ENCODE data around the gene ZNFX1.

The ZNFX1 gene

GRCh38 chr20:49216991-49217578 is 60.8 kb downstream of the ZNFX1 start:
- Histone ChIP-seq H3K18ac (ENCODE audit: low read depth in 1 of 2, low read length in 2 of 2) (no peak overlapping the region), H2AFZ (ENCODE audit: low read depth, low read length) (no peak overlapping the region), H3K4ac (ENCODE audit: low read depth in 1 of 2, low read length in 2 of 2) (no peak overlapping the region), H2BK120ac (ENCODE audit: low read depth, low read length) (no peak overlapping the region), H3K9me3 (ENCODE audit: control insufficient read depth, low read length) (no peaks in the 10 kb centered on the region), H4K8ac (ENCODE audit: low read length) (no peak overlapping the region), H2AK5ac (ENCODE audit: low read length, severe bottlenecking) (no peak overlapping the region), H4K91ac (ENCODE audit: low read length) (no peak overlapping the region), H2BK15ac (ENCODE audit: low read depth, poor library complexity, severe bottlenecking) (no peak overlapping the region), H3K4me3 (ENCODE audit: insufficient read depth in 1 of 2, low read depth in 1 of 2, low read length in 2 of 2) (peak overlapping the region in 1 of 2 experiments; percentile 34), H3K9ac (ENCODE audit: low read length) (peak overlapping the region; percentile 50), H3K14ac (ENCODE audit: low read length in 2 of 2) (no peak overlapping the region), H3K79me1 (replicated peaks; ENCODE audit: low read length, poor library complexity, severe bottlenecking) (peaks cover 7% of the 10 kb centered on the region), H3K27ac (ENCODE audit: low read length, poor library complexity, severe bottlenecking) (no peak overlapping the region), H3K4me2 (ENCODE audit: low read length, poor library complexity, severe bottlenecking) (peak overlapping the region; percentile 36), H3K4me1 (ENCODE audit: control insufficient read depth, insufficient read depth, low read depth, low read length) (peaks cover 9% of the 10 kb centered on the region), H2BK12ac (ENCODE audit: low read length in 2 of 2) (no peak overlapping the region), H2BK5ac (ENCODE audit: low read depth, low read length, poor library complexity, severe bottlenecking) (no peak overlapping the region), H3K23ac (ENCODE audit: low read length in 2 of 2) (no peak overlapping the region), H3K27me3 (ENCODE audit: control insufficient read depth in 1 of 2, insufficient read depth in 1 of 2, low read length in 2 of 2) (no peaks in the 10 kb centered on the region), H3K36me3 (ENCODE audit: control insufficient read depth in 1 of 2, insufficient read depth in 2 of 2, low read depth in 1 of 2, low read length in 2 of 2) (peaks cover 9 to 10% of the 10 kb centered on the region in 2 experiments)
- 0% methylated on average over 3 of the region's 11 CpGs for WGBS
- DNase-seq: peak; percentile 86

GRCh38 chr20:49215232-49215631 is 62.6 kb downstream of the ZNFX1 start:
- H2BK5ac ChIP-seq (ENCODE audit: low read depth, low read length, poor library complexity, severe bottlenecking): no peak overlapping the region
- no peak overlapping the region for H2AFZ ChIP-seq (ENCODE audit: low read depth, low read length)
- no peak for DNase-seq
- H2BK15ac ChIP-seq (ENCODE audit: low read depth, poor library complexity, severe bottlenecking): no peak overlapping the region
- peak overlapping the region; percentile 43 for H3K9ac ChIP-seq (ENCODE audit: low read length)
- H3K79me1 ChIP-seq (replicated peaks; ENCODE audit: low read length, poor library complexity, severe bottlenecking): no peaks in the 10 kb centered on the region
- H3K9me3 ChIP-seq (ENCODE audit: control insufficient read depth, low read length): no peaks in the 10 kb centered on the region
- H2BK120ac ChIP-seq (ENCODE audit: low read depth, low read length): no peak overlapping the region
- WGBS: 93% methylated on average over 2 of the region's 3 CpGs
- no peak overlapping the region for H2AK5ac ChIP-seq (ENCODE audit: low read length, severe bottlenecking)
- H3K4ac ChIP-seq (ENCODE audit: low read depth in 1 of 2, low read length in 2 of 2): no peak overlapping the region
- no peak overlapping the region for H4K8ac ChIP-seq (ENCODE audit: low read length)
- H3K4me1 ChIP-seq (ENCODE audit: control insufficient read depth, insufficient read depth, low read depth, low read length): peaks cover 4% of the 10 kb centered on the region
- H3K23ac ChIP-seq (ENCODE audit: low read length in 2 of 2): no peak overlapping the region
- no peak overlapping the region for H3K4me3 ChIP-seq (ENCODE audit: insufficient read depth in 1 of 2, low read depth in 1 of 2, low read length in 2 of 2)
- H2BK12ac ChIP-seq (ENCODE audit: low read length in 2 of 2): no peak overlapping the region
- H3K27ac ChIP-seq (ENCODE audit: low read length, poor library complexity, severe bottlenecking): no peak overlapping the region
- no peaks in the 10 kb centered on the region for H3K36me3 ChIP-seq (ENCODE audit: control insufficient read depth in 1 of 2, insufficient read depth in 2 of 2, low read depth in 1 of 2, low read length in 2 of 2)
- H4K91ac ChIP-seq (ENCODE audit: low read length): no peak overlapping the region
- H3K14ac ChIP-seq (ENCODE audit: low read length in 2 of 2): no peak overlapping the region
- H3K4me2 ChIP-seq (ENCODE audit: low read length, poor library complexity, severe bottlenecking): no peak overlapping the region
- H3K27me3 ChIP-seq (ENCODE audit: control insufficient read depth in 1 of 2, insufficient read depth in 1 of 2, low read length in 2 of 2): no peaks in the 10 kb centered on the region
- no peak overlapping the region for H3K18ac ChIP-seq (ENCODE audit: low read depth in 1 of 2, low read length in 2 of 2)

GRCh38 chr20:49214571-49214970 is 63.3 kb downstream of the ZNFX1 start:
- Histone ChIP-seq H3K36me3 (ENCODE audit: control insufficient read depth in 1 of 2, insufficient read depth in 2 of 2, low read depth in 1 of 2, low read length in 2 of 2) (no peaks in the 10 kb centered on the region), H2BK12ac (ENCODE audit: low read length in 2 of 2) (no peak overlapping the region), H2BK120ac (ENCODE audit: low read depth, low read length) (no peak overlapping the region), H3K14ac (ENCODE audit: low read length in 2 of 2) (no peak overlapping the region), H3K4me2 (ENCODE audit: low read length, poor library complexity, severe bottlenecking) (no peak overlapping the region), H3K4me3 (ENCODE audit: insufficient read depth in 1 of 2, low read depth in 1 of 2, low read length in 2 of 2) (no peak overlapping the region), H4K91ac (ENCODE audit: low read length) (no peak overlapping the region), H3K4me1 (ENCODE audit: control insufficient read depth, insufficient read depth, low read depth, low read length) (peaks cover 4% of the 10 kb centered on the region), H3K79me1 (replicated peaks; ENCODE audit: low read length, poor library complexity, severe bottlenecking) (no peaks in the 10 kb centered on the region), H3K18ac (ENCODE audit: low read depth in 1 of 2, low read length in 2 of 2) (no peak overlapping the region), H2BK5ac (ENCODE audit: low read depth, low read length, poor library complexity, severe bottlenecking) (no peak overlapping the region), H4K8ac (ENCODE audit: low read length) (no peak overlapping the region), H3K9ac (ENCODE audit: low read length) (peak overlapping the region; percentile 43), H2AFZ (ENCODE audit: low read depth, low read length) (no peak overlapping the region), H3K27ac (ENCODE audit: low read length, poor library complexity, severe bottlenecking) (no peak overlapping the region), H3K27me3 (ENCODE audit: control insufficient read depth in 1 of 2, insufficient read depth in 1 of 2, low read length in 2 of 2) (no peaks in the 10 kb centered on the region), H3K4ac (ENCODE audit: low read depth in 1 of 2, low read length in 2 of 2) (no peak overlapping the region), H3K23ac (ENCODE audit: low read length in 2 of 2) (no peak overlapping the region), H2BK15ac (ENCODE audit: low read depth, poor library complexity, severe bottlenecking) (no peak overlapping the region), H3K9me3 (ENCODE audit: control insufficient read depth, low read length) (no peaks in the 10 kb centered on the region), H2AK5ac (ENCODE audit: low read length, severe bottlenecking) (no peak overlapping the region)
- peak; percentile 24 for DNase-seq

GRCh38 chr20:49210757-49211110 is 67.1 kb downstream of the ZNFX1 start:
- no peak overlapping the region for H3K4me2 ChIP-seq (ENCODE audit: low read length, poor library complexity, severe bottlenecking)
- no peaks in the 10 kb centered on the region for H3K27me3 ChIP-seq (ENCODE audit: control insufficient read depth in 1 of 2, insufficient read depth in 1 of 2, low read length in 2 of 2)
- H3K14ac ChIP-seq (ENCODE audit: low read length in 2 of 2): no peak overlapping the region
- no peak overlapping the region for H2AFZ ChIP-seq (ENCODE audit: low read depth, low read length)
- no peaks in the 10 kb centered on the region for H3K79me1 ChIP-seq (replicated peaks; ENCODE audit: low read length, poor library complexity, severe bottlenecking)
- WGBS: 96% methylated on average over 1 of the region's 1 CpG
- H4K91ac ChIP-seq (ENCODE audit: low read length): no peak overlapping the region
- no peak overlapping the region for H3K23ac ChIP-seq (ENCODE audit: low read length in 2 of 2)
- no peaks in the 10 kb centered on the region for H3K9me3 ChIP-seq (ENCODE audit: control insufficient read depth, low read length)
- H4K8ac ChIP-seq (ENCODE audit: low read length): no peak overlapping the region
- no peak overlapping the region for H2BK5ac ChIP-seq (ENCODE audit: low read depth, low read length, poor library complexity, severe bottlenecking)
- H2BK120ac ChIP-seq (ENCODE audit: low read depth, low read length): no peak overlapping the region
- no peak for DNase-seq
- no peak overlapping the region for H2BK15ac ChIP-seq (ENCODE audit: low read depth, poor library complexity, severe bottlenecking)
- no peaks in the 10 kb centered on the region for H3K36me3 ChIP-seq (ENCODE audit: control insufficient read depth in 1 of 2, insufficient read depth in 2 of 2, low read depth in 1 of 2, low read length in 2 of 2)
- no peak overlapping the region for H2BK12ac ChIP-seq (ENCODE audit: low read length in 2 of 2)
- no peak overlapping the region for H3K27ac ChIP-seq (ENCODE audit: low read length, poor library complexity, severe bottlenecking)
- no peak overlapping the region for H3K18ac ChIP-seq (ENCODE audit: low read depth in 1 of 2, low read length in 2 of 2)
- H2AK5ac ChIP-seq (ENCODE audit: low read length, severe bottlenecking): no peak overlapping the region
- H3K9ac ChIP-seq (ENCODE audit: low read length): no peak overlapping the region
- no peaks in the 10 kb centered on the region for H3K4me1 ChIP-seq (ENCODE audit: control insufficient read depth, insufficient read depth, low read depth, low read length)
- H3K4ac ChIP-seq (ENCODE audit: low read depth in 1 of 2, low read length in 2 of 2): no peak overlapping the region
- H3K4me3 ChIP-seq (ENCODE audit: insufficient read depth in 1 of 2, low read depth in 1 of 2, low read length in 2 of 2): no peak overlapping the region

All from mesenchymal stem cell (in vitro differentiated cells and primary cell).